GM06990 (cell line): Measurements from ENCODE around the gene ATXN10.
A peak's percentile ranks its signal among the peaks of the same experiment; 100 is the strongest.
"Not testable (repeated sequence)": the region's sequence is repeated elsewhere in the genome, so short reads cannot be mapped to it uniquely, and the experiment has no call there.

Experiments used
- DNase-seq: peaks from one replicate; pipeline ENCODE4 v3.0.0-alpha.2; 2011; ENCODE audit not compliant: insufficient read length; ENCODE audit errors: extremely low read depth
- H3K27me3 ChIP-seq: replicated peaks from 2 replicates; pipeline ENCODE4 v1.6.0; 2011; ENCODE audit warnings: low read length; ENCODE audit not compliant: control insufficient read depth, insufficient read depth
- H3K36me3 ChIP-seq: 2 replicates; pipeline ENCODE4 v1.5.1; 2011; ENCODE audit warnings: low read length; ENCODE audit not compliant: control insufficient read depth, insufficient read depth
- H3K4me3 ChIP-seq: replicated peaks from 2 replicates; pipeline ENCODE4 v1.5.1; 2011; ENCODE audit warnings: low read depth, mild to moderate bottlenecking, control low read depth, low read length
- CTCF ChIP-seq: IDR thresholded peaks from 2 replicates; pipeline ENCODE4 v1.5.1; 2011; ENCODE audit warnings: low read length, control low read depth, mild to moderate bottlenecking, inconsistent platforms; ENCODE audit not compliant: insufficient read depth, poor library complexity, severe bottlenecking

The ATXN10 gene

GRCh38 chr22:45671783-45672563 is at the start of gene ATXN10:
Gene ATXN10 (plus strand): TSS chr22:45671834. CDS start chr22:45672064, 230 bp downstream.
- peak; percentile 80 for DNase-seq
- Histone ChIP-seq H3K4me3 (peak within 1 kb of the TSS; percentile 99), H3K36me3 (peaks cover 3% of the 10 kb centered on the region), H3K27me3 (no peaks in the 10 kb centered on the region)
- no peak for TF ChIP-seq CTCF

GRCh38 chr22:45621836-45622600 is 49.6 kb upstream of the ATXN10 start:
- DNase-seq: no peak
- H3K36me3 ChIP-seq: no peaks in the 10 kb centered on the region
- H3K4me3 ChIP-seq: no peak overlapping the region

GRCh38 chr22:45623464-45624145 is 48.0 kb upstream of the ATXN10 start:
- DNase-seq, H3K36me3 ChIP-seq, H3K4me3 ChIP-seq, H3K27me3 ChIP-seq: not testable (repeated sequence)

More at GRCh38 chr22:45621836-45622600, 49.6 kb upstream of the ATXN10 start:
- H3K27me3 ChIP-seq: no peaks in the 10 kb centered on the region
- TF ChIP-seq CTCF: no peak

- H3K36me3 ChIP-seq: no peaks in the 10 kb centered on the region
- DNase-seq: no peak
- TF ChIP-seq CTCF: no peak
- 0 out of 2 replicates have a peak, but pooled peaks cover 3% of the 10 kb centered on the region for H3K27me3 ChIP-seq
- H3K4me3 ChIP-seq: no peak overlapping the region
These were observed 45.4 kb upstream of the ATXN10 start for GRCh38 chr22:45626198-45626651.

- Histone ChIP-seq H3K36me3 (no peaks in the 10 kb centered on the region), H3K27me3 (peaks cover 3% of the 10 kb centered on the region; the same call in 1 of the 2 replicates), H3K4me3 (no peak overlapping the region)
- DNase-seq: no peak
- TF ChIP-seq CTCF: no peak
These were observed 44.0 kb upstream of the ATXN10 start for GRCh38 chr22:45627489-45628233.
